ENCODE data around the gene ZBTB6. TPM values are rescaled to one million over a fixed set of nuclear protein-coding genes. Genes with fewer than 3 reads are reported as not detected.

ZBTB6 gene
- total and polyA plus RNA-seq, 2 donors (not counting 1 experiment from before 2014, with no cell fraction given), result 8.5 to 16.3 TPM

- Histone ChIP-seq H3K36me3 (ENCODE audit: control insufficient read depth, insufficient read depth, low read length) (peaks cover 5% of the 10 kb centered on the region), H3K79me2 (ENCODE audit: control insufficient read depth, insufficient read depth, low read length) (no peaks in the 10 kb centered on the region), H3K4me2 (ENCODE audit: extremely low read depth, insufficient read depth, low read length) (no peak overlapping the region), H4K20me1 (ENCODE audit: control insufficient read depth, extremely low read depth, insufficient read depth, low read length) (no peaks in the 10 kb centered on the region), H3K4me1 (ENCODE audit: control insufficient read depth, extremely low read depth, insufficient read depth, low read length) (no peaks in the 10 kb centered on the region), H3K9me3 (ENCODE audit: control insufficient read depth, insufficient read depth, low read depth, low read length) (no peaks in the 10 kb centered on the region), H3K9ac (ENCODE audit: insufficient read depth, low read length) (no peak overlapping the region), H2AFZ (ENCODE audit: low read length) (no peak overlapping the region), H3K4me3 (replicated peaks in 1 of 4; ENCODE audit: control extremely low read depth in 1 of 4, insufficient read depth in 1 of 4, low read depth in 3 of 4, low read length in 4 of 4) (no peak overlapping the region), H3K27me3 (ENCODE audit: control insufficient read depth, insufficient read depth, low read length) (no peaks in the 10 kb centered on the region), H3K27ac (ENCODE audit: insufficient read depth, low read length) (no peak overlapping the region)
- no peak for TF ChIP-seq EZH2 (IDR thresholded peaks at IDR 0.05; ENCODE audit: low read length, missing control alignments)
- TF ChIP-seq CTCF (conservative IDR thresholded peaks at IDR 0.05 in 1 of 2, IDR thresholded peaks at IDR 0.05 in 1 of 2; ENCODE audit: low read depth in 1 of 2, low read length in 2 of 2), result no peak
- DNase-seq (ENCODE audit: low read depth in 2 of 2), result peak in 1 of 2 donors; percentile 15
Measured at GRCh38 chr9:122860319-122861142, 52.6 kb downstream of the ZBTB6 start.

Other genes with a start within 250 kb of the ZBTB6 start
- gene OR1L3, start 238.2 kb downstream of the ZBTB6 start, total RNA-seq, result not detected in 2 replicates
- gene OR1L3, start 238.2 kb downstream of the ZBTB6 start, polyA plus RNA-seq, result not detected in 2 replicates
- not detected in 2 replicates for gene OR1L4, start 189.3 kb downstream of the ZBTB6 start, total RNA-seq
- gene OR1L4, start 189.3 kb downstream of the ZBTB6 start, polyA plus RNA-seq, result not detected in 2 replicates
- gene OR1L6, start 171.0 kb downstream of the ZBTB6 start, total RNA-seq, result not detected in 2 replicates
- gene OR1L6, start 171.0 kb downstream of the ZBTB6 start, polyA plus RNA-seq, result not detected in 2 replicates
- gene OR5C1, start 124.4 kb downstream of the ZBTB6 start, total RNA-seq, result not detected in 2 replicates
- gene OR5C1, start 124.4 kb downstream of the ZBTB6 start, polyA plus RNA-seq, result not detected in 2 replicates
- gene OR1K1, start 113.2 kb downstream of the ZBTB6 start, total RNA-seq, result not detected in 2 replicates
- not detected in 2 replicates for gene OR1K1, start 113.2 kb downstream of the ZBTB6 start, polyA plus RNA-seq
- 39.5 and 40.8 TPM in 2 replicates for gene PDCL, start 84.7 kb downstream of the ZBTB6 start, total RNA-seq
- 16.5 and 19.8 TPM in 2 replicates for gene PDCL, start 84.7 kb downstream of the ZBTB6 start, polyA plus RNA-seq
- gene RC3H2, start 8.0 kb downstream of the ZBTB6 start, total RNA-seq, result 34.9 and 35.7 TPM in 2 replicates
- 29.4 and 43.1 TPM in 2 replicates for gene RC3H2, start 8.0 kb downstream of the ZBTB6 start, polyA plus RNA-seq
- gene ZBTB26, start 18.2 kb upstream of the ZBTB6 start, total RNA-seq, result 5.1 and 5.6 TPM in 2 replicates
- 3.8 and 7.9 TPM in 2 replicates for gene ZBTB26, start 18.2 kb upstream of the ZBTB6 start, polyA plus RNA-seq
- gene RABGAP1, start 27.7 kb upstream of the ZBTB6 start, total RNA-seq, result 40.8 and 47.6 TPM in 2 replicates
- 36.2 and 58.6 TPM in 2 replicates for gene RABGAP1, start 27.7 kb upstream of the ZBTB6 start, polyA plus RNA-seq
- 0.66 and 1.0 TPM in 2 replicates for gene GPR21, start 120.3 kb upstream of the ZBTB6 start, total RNA-seq
- 1.2 TPM in 1 of 2 replicates, not detected in the other for gene GPR21, start 120.3 kb upstream of the ZBTB6 start, polyA plus RNA-seq